GM19193 (cell line): ENCODE measurements around the gene KLC3.

Experiments
- POLR2A ChIP-seq: IDR thresholded peaks from 4 replicates; pipeline ENCODE4 v1.6.1; 2011; ENCODE audit not compliant: insufficient read depth, insufficient read length; ENCODE audit errors: extremely low read depth

The KLC3 gene

DNA sequence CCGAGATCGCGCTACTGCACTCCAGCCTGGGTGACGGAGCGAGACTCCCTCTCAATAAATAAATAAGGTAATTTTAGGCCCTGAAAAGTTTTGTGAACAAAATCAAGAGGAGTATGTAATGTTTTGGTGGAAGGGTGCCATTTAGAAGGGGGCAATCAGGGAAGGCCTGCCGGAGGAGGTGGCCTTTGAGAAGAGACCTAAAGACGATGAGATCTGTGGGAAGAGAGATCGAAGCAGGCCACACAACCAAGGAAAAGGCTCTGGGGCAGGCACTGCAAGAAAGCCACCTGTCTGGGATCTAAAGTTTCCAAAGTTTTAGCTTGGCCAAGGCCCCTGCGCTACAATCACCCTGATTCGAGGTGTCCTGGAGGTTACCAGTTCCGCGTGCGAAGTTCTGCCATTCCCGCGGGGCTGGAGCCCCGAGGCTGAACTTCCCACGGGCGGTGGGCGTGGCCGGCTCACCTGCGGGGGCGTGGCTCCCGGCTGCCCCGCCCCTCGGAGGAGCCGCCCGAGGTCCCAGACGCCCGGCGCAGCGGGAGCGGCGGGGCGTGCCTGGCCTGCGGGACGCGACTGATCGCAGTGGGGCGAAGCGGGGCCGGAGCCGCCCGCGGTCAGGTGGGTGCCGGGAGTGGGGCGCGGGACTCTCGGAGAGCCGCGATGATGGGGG, at the start of gene KLC3:
TSS of gene KLC3 (plus strand) at position 519 of the 667 bp plus-strand sequence. CDS start 4,792 bp downstream, outside the sequence.
- TF ChIP-seq POLR2A = no peak

DNA sequence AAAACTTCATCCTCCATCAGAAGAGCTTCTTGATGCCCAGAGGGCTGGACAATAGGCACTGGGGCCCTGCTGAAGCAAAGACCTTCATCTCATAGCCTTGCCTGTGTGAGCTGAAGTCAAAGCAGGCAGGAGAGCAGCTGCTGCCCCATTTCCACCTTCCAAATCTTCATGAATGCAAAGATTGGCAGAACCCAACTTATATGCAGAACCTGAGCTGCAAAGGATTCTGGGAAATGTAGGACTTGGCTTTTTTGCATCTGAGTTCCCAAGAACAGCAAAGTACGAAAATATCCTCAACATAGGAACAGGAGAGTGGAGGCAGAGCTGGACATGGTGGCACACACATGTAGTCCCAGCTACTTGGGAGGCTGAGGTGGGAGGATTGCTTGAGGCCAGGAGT, 48.7 kb upstream of the KLC3 start:
- TF ChIP-seq POLR2A = no peak

DNA sequence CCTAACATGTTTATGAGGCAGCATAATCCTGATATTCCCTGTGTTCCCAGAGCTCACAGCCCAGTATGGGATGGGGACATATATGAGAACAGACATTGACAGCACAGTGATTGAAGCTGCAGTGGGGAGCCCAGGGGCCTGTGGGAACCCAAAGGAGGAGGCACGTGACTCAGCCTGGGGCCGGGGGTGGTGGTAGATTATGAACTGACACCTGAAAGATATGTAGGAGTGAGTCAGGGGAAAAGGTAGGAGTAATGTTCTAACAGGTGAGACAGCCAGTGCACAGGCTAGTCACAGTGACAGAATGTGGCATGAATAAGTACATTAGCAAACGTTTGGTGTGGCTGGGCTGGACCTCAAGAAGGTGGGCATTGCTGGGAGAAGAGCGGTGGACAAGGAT, 46.9 kb upstream of the KLC3 start:
- TF ChIP-seq POLR2A = no peak

DNA sequence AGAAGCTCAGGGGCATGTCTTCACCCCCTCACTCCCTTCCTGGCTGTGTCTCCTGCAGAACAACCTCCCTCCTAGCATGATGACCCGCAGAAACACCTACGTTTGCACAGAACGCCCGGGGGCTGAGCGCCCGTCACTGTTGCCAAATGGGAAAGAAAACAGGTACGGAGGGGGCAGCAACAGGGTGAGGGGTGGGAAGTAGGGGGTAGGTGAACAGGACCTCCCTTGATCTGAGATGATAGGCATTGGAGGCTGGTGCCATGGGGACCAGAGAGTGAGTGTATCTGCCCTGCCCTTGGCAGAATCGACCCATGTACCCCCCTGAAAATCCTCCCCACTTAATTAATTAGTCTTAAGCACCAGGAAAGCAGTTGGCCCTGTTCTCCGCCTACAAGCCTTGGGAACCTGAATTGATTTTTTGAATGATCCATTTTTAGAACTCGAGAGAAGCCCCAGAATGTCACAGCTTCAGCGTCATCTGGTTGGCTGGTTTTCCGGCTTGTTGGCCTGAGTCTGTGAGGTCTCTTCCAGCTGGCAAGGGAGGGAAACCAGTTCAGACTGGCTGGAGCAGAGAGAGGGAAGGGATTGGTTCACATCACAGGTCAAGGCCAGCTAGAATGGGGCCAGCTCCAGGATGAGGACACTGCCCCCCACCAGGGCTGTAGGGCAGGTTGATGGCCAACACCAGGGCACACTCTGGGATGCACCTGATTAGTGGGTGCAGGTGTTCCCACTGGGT, 46.1 kb upstream of the KLC3 start:
- no peak for TF ChIP-seq POLR2A

DNA sequence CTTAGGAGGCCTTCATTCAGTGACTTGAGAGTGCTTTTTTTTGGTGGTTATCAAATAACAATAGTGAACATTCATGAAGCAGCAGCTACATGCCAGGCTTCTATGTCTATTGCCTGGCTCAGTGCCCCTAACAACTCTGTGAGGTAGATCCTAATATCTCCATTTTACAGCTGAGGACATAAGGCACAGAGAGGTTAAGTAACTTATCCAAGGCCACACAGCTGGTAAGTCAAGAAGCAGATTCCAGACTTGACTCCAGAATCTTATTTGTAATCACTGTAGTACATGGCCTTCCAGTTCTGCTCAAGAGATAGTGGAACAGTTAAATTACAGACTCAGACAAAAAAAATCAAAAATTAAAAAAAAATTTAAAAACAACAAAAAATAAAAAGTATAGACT, 44.7 kb upstream of the KLC3 start:
- no peak for TF ChIP-seq POLR2A

DNA sequence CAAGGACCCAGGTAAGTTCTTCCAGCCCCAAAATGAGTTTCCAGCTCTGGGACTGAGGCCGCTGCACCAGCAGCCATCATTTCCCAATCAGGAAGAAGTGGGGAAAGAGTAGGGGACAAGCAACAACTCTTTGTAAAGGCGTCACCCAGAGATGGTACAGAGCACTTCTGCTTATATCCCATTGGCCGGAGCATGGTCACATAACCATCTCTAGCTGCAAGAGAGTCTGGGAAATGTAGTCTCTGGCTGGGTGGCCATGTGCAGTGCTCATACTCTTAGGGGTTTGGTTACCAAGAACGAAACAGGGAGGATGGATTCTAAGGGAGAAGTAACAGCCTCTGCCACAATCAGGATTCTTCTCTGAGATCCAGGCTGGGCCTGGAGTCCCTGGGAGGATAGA, 44.2 kb upstream of the KLC3 start:
- TF ChIP-seq POLR2A = no peak

DNA sequence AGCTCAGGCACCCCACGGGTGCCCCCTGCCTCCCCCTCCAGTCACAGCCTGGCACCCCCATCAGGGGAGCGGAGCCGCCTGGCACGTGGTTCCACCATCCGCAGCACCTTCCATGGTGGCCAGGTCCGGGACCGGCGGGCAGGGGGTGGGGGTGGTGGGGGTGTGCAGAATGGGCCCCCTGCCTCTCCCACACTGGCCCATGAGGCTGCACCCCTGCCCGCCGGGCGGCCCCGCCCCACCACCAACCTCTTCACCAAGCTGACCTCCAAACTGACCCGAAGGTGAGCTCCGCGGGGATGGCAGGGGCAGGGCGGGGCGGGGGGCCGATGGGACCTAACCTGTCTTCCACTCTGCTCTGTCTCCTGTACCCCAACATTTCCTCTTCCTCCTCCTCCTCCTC, 42.9 kb upstream of the KLC3 start:
- no peak for TF ChIP-seq POLR2A

DNA sequence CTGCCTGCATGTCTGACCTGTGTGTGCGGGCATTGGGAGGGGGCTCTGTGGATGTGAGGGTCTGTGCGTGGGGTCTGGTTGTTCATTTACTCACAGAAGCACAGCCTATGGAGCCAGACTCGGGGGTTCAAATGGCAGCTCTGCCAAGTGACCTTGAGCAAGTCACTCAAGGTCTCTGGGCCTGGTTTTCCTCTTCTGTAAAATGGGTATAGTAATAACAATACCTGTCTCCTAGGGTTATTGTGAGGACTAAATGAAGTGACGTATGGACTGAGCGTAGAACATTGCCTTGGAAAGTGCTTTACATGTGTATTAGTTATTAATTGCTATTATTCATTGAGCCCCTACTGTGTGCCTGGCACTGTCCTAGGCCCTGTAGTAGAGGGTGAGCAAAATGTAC, 42.3 kb upstream of the KLC3 start:
- TF ChIP-seq POLR2A = no peak

DNA sequence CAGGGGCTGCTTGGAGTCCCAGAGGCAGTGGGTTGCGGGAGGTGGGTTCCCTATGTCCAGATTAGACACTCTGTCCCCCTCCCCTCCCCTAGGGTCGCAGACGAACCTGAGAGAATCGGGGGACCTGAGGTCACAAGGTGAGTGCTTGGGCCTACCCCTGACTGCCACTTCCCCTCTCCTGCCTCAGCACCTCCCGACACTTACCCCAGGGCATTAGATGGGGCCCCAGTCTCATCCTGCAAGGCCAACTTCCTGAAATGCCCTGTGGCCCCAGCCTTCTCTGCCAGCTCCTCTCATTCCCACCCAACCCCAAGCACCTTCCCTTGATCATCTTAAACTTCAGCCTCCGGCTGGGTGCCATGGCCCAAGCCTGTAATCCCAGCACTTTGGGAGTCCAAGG, 40.8 kb upstream of the KLC3 start:
- no peak for TF ChIP-seq POLR2A

DNA sequence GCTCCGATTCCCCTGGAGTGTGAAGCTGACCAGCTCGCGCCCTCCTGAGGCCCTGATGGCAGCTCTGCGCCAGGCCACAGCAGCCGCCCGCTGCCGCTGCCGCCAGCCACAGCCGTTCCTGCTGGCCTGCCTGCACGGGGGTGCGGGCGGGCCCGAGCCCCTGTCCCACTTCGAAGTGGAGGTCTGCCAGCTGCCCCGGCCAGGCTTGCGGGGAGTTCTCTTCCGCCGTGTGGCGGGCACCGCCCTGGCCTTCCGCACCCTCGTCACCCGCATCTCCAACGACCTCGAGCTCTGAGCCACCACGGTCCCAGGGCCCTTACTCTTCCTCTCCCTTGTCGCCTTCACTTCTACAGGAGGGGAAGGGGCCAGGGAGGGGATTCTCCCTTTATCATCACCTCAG, 38.1 kb upstream of the KLC3 start:
- no peak for TF ChIP-seq POLR2A

DNA sequence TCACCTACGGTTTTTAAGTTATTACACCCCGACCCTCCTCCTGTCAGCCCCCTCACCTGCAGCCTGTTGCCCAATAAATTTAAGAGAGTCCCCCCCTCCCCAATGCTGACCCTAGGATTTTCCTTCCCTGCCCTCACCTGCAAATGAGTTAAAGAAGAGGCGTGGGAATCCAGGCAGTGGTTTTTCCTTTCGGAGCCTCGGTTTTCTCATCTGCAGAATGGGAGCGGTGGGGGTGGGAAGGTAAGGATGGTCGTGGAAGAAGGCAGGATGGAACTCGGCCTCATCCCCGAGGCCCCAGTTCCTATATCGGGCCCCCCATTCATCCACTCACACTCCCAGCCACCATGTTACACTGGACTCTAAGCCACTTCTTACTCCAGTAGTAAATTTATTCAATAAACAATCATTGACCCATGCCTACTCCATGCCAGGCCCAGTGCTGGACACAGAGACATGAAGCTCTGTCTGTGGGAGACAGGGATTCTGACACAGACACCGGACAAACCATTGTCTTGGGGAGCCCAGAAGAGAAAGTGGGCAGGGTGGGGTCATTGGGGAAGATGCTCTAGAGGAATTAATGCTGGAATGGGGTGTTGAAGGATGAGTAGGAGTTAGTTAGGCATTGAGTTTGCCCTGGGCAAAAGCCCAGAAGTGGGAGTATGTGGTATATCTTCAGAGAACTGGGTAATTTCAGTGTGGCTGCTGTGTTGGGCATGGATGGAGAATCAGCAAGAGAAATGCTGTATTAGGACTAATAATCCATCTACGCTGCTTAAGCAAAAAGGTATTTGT, 37.1 kb upstream of the KLC3 start:
- TF ChIP-seq POLR2A = no peak

DNA sequence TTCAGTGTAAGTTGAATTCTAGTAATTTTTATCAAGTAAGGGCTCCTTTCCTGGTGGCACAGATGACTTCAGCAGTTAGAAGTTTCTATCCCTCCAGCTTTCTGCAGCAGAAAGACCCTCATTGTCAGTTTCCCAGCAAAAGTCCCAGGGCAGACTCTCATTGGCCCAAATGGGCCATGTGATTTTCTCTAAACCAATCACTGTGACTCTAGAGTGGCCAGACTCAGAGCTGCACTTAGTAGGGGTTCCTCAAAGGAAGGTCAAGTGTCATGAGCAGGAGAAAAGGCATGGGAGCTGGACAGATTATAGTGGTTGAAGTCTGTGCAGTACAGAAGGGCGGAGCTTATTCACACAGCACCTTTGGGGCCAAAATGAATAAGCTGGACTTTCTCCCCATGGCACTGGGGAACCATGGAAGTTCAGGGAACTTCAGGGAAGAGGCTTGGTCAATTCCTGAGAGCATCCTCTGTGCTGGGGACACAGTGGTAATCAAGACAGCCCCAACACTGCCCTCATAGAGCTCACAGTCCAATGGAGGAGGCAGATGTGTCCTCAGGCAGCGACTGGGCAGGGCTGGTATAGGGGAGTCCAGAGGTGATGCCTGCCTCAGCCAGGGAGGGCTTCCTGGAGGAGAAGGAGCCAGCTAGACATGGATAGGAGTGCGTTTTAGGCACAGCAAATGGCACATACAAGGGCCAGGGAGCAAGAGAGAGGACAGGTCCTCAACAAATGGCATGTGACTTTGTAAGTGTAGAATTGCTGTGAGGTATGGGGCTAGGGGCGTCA, 36.2 kb upstream of the KLC3 start:
- no peak for TF ChIP-seq POLR2A

DNA sequence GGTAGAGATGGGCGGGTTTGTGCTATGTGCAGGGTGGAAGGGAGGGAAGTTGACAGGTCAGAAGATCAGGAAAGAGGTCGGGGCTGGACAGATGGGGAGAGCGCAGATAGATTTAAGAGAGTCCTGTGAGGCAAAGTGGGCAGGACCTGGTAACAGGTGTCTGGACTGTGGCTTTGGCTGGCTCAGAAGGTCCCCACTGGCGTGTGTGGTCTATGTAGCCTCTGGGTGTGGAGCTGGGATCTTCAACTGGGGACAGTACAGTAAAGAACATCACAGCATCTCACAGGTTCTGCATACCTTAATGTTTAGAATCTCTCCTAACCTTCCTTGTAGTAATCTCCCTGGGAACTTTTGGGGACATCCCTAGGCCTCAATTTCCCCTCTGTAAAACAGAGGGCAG, 35.5 kb upstream of the KLC3 start:
- TF ChIP-seq POLR2A = no peak

DNA sequence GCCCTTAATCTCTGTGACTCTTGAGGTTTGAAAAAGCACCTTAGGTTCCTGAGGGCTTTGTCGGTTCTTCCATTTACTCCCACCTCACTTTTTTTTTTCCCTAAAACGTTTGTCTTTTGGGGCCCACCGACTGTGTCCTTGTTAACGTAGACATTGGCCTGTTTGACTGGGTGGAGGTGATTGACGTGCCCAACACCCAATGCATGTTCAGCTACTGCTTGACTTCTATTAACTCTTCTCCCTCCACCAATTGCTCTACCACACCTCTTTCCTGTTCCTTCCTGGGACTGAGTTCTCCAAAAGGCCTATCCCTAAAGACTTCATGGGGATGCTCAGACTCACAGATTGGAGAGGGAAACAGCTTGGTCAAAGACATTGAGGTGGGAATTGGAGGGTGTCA, 35.1 kb upstream of the KLC3 start:
- no peak for TF ChIP-seq POLR2A

DNA sequence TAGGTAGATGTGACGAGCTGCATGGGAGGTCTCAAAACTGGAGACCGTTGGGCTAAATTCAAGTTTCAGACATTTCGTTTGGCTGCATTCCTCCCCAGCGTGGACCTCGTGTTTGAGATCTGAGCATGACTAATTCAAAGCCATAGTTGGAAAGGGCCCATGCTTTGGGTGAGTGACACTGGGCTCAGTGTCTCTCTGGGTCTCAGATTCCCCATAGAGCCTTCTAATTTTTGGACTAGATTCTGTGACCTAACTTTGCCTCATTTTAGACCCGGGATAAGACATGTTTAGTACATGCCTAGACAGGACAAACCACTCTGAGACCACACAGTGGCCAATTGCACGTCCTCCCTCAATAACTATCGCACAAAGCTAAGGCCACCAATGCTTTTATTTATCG, 34.5 kb upstream of the KLC3 start:
- TF ChIP-seq POLR2A = no peak
